NCI-H446 treated with DMSO at 0.1 percent for 48 hours (cell line): ENCODE data around the gene TCF4.

Experiments
- DNase-seq: peaks from one replicate; lab custom pipeline; 2025; lab: John Stamatoyannopoulos, UW

The TCF4 gene

DNA sequence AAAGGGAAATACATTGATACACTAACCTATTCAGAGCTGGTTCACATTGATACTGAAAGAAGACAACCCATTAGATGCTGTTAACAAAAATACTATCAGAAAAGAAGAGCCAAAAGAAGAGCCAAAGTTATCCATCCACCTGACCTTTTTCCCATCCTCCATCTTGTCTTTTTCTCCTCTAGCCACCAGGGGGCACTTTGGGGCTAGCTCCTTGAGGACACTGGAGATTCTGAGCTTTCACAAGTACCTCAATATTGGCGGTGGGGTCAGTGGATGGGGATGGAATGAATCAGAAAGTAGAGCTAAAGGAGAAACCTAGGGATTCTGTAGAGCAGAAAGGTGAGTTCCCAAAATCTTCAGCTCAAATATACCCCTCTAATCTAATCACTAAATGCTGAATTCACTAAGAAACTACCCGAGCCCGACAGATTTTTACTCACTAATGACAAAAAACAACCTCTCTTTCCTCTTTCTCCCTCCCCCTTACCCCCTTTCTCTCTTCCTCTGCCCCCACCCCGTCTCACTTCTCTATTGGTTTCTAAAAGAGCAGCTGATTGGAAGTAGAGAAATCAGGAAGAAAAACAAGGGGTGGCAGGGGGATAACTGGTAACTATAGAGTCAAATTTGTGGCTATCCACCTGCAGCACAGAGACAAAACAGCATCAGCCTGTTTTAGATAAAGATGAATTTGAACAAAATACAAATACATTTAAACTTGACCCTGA is 203.3 kb downstream of the TCF4 start:
- DNase-seq: no peak

DNA sequence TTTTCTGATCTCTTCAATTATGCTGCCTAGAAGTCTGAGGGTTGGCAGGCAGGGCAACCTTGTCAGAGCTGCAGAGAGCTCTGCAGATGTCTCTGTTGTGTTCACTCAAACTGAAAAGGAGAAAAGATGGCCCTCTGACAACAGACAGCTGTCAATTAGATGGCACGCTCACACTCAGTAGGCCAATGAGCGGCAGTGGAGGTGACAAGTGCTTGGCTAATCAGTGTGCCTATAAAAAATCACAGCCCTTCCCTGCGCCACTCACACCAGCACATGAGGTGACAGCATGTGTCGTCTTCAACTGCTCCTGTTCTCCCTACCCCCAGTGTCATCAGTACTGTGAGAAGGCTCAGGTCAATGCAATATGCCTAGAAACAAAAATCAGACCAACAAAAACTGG is 203.9 kb downstream of the TCF4 start:
- DNase-seq: no peak

DNA sequence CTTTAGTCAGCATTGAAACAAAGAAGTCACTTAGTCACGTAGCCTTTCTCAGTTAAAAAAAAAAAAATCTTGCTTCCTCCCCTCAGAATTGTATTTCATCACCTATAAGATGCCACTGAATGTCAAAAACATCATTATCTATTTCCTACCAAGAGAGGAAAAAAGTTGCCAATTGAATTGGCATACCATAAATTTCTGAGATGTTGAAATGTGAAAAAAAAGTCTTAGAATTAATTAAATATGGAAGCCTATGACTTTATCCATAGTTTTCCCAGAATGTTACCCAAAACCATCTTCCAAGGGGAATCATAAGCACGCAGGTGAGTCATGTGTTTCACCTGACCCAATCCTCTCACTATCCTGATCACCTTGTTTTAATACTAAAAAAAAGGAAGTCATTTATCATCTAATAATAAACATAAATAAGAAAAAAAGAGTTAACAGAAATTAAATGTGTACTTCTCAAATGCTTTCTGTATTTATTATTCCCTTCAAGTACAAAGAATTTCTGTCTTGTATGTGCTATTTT is 205.7 kb downstream of the TCF4 start:
- no peak for DNase-seq

DNA sequence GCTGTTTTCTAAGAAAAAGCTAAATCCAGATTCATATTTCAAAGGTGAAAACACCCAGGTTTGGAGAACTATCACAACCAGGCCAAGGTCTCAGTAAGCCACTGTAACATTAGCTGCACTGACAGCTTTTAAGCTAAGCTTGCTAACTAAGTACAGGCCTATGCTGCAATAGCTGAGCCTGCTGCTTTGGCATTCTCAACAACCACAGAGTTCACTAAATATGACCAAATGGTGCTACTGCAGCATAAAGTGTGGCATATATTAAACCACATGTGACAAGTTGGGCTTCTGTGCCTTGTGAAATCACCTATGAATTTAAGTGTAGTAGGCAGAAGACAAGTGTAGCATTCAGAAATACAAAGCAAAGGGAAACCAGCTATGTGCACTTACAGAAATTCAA is 206.7 kb downstream of the TCF4 start:
- no peak for DNase-seq

DNA sequence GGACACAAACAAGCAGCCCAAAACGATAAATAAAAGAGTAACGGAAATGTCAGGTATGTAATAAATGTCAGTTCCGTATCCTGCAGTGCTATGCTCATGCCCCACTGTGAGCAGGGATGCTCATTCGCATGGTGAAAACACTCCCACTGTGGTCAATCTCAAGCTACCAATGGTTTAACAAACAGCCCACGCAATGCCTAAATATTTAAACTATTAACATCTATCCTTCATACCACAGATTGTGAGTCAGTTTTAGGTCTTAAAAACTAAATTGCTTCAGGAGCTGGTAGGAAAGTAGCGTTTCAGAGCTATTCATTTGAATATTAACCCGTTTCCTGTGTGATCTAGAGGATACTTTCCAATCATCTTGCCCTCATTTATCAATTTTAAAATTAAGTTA is 207.4 kb downstream of the TCF4 start:
- DNase-seq: no peak

DNA sequence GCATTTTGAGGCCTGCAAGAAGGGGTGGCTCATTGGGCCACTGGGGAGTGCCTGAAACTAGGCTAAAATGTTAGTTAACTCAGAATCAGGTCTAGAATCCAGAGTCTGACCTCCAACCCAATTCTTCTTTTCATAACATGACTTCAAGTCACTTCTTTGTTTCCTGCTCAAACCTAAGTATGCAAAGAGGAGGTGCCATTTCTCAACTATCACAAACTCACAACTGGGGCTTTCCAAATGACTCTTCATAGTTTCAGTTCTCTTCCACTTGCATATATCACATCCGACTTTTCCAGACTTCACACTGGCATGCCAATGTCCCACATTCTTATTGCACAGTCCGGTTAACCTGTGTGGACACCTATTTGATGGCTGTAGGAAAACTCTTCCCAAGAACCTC is 211.6 kb downstream of the TCF4 start:
- DNase-seq: no peak

DNA sequence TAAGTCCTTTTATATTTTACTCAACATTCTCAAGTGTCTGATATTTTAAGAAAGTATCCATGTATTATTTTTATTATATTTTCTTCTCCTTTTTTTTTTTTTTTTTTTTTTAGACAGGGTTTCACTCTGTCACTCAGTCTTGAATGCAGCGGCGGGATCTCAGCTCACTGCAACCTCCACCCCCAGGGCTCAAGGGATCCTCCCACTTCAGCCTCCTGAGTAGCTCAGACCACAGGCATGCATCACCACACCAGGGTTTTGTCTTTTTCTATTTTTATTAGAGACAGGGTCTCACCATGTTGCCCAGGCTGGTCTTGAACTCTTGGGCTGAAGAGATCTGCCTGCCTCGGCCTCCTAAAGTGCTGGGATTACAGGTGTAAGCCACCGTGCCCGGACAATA is 212.1 kb downstream of the TCF4 start:
- DNase-seq: no peak

DNA sequence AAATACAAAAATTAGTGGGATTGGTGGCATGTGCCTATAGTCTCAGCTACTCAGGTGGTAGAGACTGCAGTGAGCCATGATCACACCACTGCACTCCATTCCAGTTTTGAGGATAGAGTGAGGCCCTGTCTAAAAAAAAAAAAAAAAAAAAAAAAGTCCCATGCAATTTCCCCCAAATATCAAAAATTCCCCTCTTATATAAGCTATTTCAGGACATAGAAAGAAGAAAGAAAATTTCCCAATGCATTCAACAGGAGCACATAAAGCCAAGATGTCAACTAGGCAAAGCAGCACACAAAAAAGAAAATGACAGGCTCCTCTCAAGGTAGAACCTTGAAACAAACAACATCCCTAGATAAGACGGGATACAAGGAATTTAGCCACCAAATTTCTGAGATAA is 213.3 kb downstream of the TCF4 start:
- no peak for DNase-seq

DNA sequence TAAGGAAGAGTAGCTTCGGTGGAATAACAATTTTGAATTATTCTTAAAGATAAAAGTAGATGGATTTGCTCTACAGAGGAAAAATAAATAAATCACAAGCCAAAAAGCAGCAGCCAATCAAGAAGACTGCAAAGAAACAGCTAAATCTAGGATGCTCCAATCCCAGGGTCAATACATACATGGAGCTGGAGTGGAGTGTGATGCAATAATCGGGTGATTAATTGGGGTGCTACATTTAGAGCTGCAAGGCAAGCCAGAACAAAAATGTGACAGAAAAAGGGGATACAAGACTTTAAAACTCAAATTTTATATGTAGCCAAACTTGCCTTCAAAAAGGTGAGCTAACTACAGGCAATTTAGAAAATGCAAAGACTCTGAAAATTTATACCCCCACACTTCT is 215.8 kb downstream of the TCF4 start:
- no peak for DNase-seq

DNA sequence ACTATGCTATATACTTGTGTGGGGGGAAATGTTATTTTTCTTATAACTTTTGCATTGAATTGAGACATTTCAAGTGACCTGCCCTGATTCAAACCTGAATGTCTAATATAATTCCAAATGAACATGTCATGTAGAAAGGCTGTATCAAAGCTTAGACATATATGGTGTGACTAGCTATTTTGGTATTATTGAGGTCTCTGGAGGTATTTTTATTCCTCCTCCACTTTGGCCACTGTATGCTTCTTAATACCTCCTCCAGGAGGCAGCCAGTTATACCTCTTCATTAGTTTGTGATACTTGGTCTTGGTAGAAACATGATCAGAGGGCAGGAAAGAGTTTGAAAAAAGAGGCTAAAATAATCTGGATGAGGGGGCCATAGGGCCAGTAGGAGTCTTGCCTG is 217.1 kb downstream of the TCF4 start:
- DNase-seq: no peak

DNA sequence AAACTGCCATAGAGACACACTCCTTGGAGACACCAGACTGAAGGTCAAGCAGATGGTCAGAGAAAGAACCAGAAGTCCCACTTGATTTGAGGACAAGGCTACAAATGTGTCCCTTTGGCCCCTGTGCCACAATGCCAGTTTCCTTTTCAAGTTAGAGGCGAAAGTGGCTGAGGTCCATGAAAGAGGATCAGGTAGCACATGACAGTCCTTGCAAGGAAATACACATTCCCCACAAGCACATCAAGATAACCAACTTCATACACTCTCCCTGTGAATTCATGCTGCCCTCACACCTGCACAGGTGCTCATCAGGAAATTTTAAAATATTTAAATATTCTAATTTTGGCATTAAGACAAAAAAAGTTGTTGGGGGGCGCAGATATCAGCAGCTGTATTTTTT is 218.6 kb downstream of the TCF4 start:
- DNase-seq: no peak

DNA sequence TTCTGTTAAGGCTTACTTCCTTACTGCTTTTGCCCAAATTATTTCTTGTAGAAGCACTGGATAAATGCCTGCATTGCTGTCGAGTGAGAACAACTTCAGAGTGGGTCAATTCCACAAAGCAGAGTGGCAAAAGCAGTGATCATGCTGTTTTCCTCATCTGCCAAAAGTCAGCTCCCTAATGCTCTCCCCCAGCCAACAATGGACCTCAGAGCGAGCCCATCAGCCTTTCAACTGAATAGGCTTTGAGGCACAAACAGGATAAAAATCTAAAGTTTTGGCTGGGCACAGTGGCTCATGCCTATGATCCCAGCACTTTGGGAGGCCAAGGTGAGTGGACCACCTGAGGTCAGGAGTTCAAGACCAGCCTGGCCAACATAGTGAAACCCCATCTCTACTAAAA is 222.7 kb downstream of the TCF4 start:
- DNase-seq: no peak

DNA sequence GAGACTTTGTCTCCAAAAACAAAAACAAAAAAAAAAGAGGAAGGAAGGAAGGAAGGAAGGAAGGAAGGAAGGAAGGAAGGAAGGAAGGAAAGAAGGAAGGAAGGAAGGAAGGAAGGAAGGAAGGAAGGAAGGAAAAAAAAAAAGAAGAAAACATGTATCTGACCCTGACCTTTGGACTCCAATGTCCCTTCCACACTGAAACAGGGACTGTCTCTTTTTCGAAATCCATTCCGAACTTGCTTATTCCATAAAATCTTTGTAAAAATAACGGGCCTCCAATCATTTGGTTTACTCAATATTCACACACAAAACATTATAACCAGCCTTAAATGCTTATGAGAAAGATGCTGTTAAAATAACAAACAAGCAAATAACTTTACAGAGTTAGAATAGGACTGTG is 225.7 kb downstream of the TCF4 start:
- DNase-seq: no peak

DNA sequence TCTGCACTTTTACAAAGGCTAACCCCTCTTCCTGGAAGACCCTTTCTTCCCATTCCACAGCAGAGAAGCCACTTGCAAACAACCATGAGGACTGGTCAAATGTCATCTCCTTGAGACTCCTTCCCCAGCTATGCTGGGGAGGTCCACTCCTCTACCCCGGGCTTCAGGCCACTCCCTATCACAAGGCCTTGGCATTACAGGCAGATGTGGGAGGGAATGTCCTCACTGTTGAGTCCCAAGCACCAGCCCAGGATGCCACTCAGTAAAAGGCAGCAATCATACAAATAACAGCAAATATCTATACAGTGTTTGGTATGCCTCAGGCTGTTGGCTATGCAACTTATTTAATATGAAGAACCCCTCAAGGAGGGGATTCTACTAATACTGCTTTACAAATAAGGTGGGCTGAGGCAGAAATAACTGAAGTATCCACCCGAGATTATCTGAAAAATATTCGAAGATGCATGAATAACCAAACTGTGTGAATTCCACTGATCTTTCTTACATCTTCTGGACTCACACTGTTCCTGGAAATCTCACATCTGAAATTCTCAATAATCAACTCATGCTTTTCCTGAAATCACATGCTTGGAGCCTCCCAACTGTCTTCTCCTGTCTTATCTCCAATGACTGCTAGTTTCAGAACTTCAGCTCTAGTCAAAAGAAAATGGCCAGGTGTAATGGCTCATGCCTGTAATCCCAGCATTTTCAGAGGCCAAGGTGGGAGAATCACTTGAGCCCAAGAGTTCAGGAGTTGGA is 226.3 kb downstream of the TCF4 start:
- no peak for DNase-seq

DNA sequence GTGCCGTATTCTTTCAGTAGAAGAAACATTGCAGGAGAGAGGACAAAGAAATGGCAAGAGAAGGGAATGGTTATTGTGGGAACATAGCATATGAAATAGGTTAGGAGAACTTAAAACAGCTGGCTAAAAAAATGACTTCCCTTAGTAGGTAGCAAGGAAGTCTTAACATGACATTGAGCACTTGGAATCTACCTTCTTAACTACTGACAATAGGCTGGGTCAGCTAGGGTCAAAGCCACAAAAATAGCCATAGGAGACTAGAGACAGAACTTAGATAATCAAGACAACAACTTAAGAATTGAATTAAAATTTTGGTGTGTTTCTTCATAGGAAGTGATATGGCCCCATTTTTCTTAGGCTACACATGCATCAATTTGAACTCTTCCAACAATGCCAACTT is 227.9 kb downstream of the TCF4 start:
- DNase-seq: no peak

DNA sequence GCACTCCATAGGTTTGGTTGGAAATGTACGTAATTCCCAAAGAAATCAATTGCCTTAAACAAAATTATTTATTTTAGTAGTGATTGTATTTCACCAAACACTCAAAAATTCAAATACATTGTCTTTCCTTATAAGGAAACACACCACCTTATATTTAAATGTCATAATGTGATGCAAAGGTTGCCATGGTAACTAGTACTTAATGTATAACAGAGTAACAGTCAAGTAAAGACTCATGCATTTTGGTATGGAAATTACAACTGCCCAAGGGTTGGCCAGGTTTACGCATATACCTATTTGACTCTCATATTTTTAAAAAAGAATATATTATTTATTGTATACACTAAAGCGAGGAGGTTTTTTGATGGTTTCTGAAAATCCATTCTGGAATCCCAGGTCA is 231.2 kb downstream of the TCF4 start:
- no peak for DNase-seq

DNA sequence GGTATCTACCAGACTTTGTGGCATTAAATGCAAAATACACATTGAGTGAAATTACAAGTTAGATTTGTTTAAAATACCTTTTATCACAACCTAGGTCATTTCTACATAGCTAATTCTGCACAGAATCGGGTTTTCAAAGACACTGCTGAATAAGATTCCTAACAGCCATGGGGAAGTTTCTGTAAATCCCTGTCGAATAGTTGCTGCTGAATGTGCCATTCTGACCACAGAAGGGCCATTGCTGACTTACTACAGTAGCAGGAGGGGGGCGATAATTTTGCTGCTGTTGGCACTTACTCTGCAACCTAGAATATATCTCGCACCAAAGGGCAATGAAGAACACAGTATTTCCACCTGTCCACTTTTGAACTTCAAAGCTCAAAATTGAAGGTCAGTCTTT is 232.8 kb downstream of the TCF4 start:
- DNase-seq: no peak

DNA sequence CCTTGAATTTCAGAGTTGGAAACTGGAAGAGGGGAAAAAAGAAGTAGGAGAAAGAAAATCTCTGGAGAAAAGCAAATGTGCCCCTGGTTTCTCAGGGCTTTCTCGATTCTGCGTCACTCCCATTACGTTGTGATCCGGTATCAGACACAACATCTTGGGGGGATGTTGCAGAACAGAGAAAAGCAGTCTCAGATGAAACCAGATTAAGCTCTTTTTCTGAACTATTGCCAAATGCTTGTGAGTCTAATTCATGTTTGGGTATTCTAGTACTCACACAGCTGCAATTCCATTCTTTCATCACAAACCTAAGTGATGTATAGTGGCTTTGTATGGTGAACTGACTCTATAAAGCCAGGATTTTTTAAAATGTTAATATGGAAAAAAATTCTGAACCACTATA is 233.2 kb downstream of the TCF4 start:
- no peak for DNase-seq

DNA sequence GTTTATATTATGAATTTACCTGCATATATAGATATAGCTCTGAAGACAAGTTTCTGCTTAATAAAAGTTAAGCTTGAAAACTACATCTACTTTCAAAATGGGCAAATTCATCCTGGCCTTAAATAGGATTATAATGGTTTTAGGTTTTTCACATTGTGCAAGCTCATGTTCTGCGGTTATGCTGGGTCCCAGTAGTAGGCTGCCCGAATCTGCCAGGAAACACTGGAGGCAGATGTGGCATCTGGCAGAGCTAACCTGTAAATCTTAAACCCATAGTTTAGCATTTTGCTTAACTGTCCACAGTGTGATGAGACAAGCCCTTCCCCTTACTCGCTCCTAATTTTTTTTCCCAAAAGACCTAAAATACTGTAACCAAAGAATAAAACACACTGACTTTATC is 234.2 kb downstream of the TCF4 start:
- no peak for DNase-seq

DNA sequence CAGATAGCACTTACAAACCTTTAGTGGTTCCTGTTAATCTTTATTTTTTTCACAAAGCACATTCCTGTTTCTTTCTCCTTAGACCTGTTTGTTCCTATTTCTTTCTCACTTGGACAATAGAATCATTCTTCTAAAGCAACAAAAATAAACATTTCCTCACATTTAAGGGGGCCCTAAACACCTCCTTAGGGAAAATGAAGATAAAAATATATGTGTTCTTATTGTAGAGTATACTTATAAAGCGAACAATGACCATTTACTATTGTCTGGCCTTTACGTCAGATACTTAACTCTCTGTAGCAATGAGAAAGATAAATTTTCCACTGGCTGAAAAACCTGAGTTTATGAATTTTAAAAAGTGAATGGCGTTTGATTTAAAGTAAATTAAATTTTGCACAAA is 234.6 kb downstream of the TCF4 start:
- no peak for DNase-seq

DNA sequence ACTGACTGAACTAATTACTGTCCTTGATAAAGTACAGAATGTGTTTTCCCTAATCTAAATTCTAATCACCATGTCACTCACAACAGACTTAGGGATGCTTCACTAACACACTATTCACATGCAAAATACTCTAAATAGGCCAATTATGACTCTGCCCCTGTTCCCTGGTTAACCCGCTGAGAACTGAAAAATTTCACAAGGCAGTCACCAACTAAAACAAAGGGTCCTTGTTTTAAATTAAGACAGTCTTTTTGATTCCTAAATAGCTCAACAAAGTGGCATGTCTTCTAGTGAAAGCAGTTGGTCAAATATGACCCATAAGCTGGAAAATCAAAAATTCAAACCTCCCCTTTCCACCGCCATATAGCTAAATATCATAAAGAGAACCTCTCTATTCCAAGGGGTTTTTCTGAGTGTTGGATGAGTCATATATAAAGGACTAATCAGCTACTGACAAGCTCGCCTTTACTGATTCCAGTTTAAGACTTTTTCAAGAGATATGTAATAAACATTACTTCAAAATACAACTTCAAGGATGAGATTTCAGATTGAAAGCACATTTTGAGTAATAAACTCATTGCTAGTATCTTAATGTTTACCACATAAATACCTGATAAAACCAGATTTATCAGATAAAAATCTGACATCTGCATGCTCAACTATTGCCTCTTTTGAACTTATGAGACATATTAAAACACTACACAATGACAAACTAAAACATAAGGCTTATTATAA is 235.8 kb downstream of the TCF4 start:
- no peak for DNase-seq

DNA sequence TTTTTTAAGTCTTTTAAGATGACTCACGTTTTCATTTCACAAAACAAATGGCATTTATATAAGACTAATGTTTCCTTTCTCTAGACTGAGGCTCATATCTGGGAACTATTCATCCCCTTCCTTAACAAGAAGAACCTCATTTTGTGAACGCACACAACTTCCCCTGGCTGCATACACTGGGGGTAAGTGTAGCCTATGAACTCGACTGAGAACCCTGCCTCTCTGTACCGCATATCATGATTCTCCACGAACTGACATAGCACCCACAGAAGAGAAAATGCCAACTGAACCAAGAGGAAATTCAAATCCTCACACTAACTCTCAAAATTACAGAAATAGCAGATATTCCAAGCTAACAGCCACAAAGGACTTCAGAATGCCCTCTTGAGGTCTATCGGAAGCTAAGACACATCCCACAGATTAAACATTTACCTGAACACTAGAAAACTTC is 236.7 kb downstream of the TCF4 start:
- DNase-seq: no peak

DNA sequence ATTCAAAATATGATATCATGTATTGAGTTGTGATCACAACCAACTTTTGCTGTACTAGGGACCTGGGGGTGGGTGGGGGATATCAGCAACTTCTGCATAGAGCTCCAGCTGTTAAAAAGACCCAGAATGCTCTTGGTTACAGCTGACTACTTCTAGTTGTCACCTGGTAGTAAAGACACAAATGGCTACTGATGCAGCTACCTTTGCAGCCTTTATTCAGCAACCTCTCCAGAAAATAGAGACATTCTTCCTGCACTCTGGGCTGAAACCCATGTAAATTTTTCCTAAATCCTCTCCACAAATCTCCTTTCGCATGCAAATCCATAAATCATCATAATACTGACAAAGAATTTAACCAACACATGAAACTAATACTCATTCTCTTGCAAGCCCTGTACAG is 238.3 kb downstream of the TCF4 start:
- no peak for DNase-seq
